Measurements from ENCODE around the gene SFXN3.

SFXN3 gene, protein sequence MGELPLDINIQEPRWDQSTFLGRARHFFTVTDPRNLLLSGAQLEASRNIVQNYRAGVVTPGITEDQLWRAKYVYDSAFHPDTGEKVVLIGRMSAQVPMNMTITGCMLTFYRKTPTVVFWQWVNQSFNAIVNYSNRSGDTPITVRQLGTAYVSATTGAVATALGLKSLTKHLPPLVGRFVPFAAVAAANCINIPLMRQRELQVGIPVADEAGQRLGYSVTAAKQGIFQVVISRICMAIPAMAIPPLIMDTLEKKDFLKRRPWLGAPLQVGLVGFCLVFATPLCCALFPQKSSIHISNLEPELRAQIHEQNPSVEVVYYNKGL

DNA sequence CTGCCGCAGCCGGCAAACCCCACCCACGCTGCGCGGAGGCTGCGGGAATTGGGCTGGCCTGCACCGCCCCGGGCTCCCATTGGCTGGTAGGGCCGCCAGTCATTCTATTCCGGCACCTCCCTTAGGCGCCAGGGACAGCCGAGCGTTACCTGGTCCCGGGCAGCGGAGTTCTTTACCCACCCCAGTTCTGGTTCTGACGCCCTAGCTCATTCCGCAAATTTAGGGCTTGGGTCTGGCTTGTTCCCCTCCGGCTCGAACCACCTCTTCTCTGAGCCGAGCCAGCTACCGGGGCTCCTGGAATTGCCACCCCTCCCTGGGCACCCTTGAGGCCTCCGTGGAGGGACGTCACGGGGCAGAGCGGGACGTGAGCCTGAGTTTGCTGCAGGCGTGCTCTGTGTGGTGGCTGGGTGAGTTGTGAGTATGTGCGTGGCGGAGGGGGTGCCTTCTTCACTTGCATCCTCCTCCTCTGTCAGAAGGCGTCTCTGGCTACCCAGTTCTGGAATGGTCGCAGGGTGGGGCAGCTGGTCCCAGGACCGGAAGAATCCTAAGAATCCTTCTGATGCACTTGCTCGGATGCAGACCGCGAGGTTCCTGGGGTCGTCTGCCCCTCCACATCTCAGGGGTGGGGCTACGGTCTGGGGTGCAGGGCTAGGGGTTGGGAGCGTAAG, at the start of gene SFXN3, which contains the start of gene PDZD7:
SFXN3 (plus strand) TSS at position 107 of the 668 bp plus-strand sequence. CDS start 3,461 bp downstream, outside the sequence.
PDZD7 (minus strand) TSS at position 2 of the 668 bp plus-strand sequence. CDS start 910 bp downstream, outside the sequence.
- Histone ChIP-seq H3K4me3 (ENCODE audit: severe bottlenecking) (peak within 1 kb of the TSS; percentile 48), H3K36me3 (ENCODE audit: low read depth) (peaks cover 16% of the 10 kb centered on the region), H3K9me3 (ENCODE audit: severe bottlenecking) (no peaks in the 10 kb centered on the region), H3K27ac (ENCODE audit: poor library complexity, severe bottlenecking) (peak within 1 kb of the TSS; percentile 84), H3K27me3 (ENCODE audit: insufficient read depth, poor library complexity, severe bottlenecking) (no peaks in the 10 kb centered on the region), H3K4me1 (ENCODE audit: insufficient read depth, poor library complexity, severe bottlenecking) (no peaks in the 10 kb centered on the region)
- DNase-seq (ENCODE audit: low spot score) (peak; percentile 93), ATAC-seq (ENCODE audit: low read depth) (peak; percentile 83)
- TF ChIP-seq, protein P1, sequence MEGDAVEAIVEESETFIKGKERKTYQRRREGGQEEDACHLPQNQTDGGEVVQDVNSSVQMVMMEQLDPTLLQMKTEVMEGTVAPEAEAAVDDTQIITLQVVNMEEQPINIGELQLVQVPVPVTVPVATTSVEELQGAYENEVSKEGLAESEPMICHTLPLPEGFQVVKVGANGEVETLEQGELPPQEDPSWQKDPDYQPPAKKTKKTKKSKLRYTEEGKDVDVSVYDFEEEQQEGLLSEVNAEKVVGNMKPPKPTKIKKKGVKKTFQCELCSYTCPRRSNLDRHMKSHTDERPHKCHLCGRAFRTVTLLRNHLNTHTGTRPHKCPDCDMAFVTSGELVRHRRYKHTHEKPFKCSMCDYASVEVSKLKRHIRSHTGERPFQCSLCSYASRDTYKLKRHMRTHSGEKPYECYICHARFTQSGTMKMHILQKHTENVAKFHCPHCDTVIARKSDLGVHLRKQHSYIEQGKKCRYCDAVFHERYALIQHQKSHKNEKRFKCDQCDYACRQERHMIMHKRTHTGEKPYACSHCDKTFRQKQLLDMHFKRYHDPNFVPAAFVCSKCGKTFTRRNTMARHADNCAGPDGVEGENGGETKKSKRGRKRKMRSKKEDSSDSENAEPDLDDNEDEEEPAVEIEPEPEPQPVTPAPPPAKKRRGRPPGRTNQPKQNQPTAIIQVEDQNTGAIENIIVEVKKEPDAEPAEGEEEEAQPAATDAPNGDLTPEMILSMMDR (IDR thresholded peaks at IDR 0.05; ENCODE audit: poor library complexity, severe bottlenecking), result no peak

DNA sequence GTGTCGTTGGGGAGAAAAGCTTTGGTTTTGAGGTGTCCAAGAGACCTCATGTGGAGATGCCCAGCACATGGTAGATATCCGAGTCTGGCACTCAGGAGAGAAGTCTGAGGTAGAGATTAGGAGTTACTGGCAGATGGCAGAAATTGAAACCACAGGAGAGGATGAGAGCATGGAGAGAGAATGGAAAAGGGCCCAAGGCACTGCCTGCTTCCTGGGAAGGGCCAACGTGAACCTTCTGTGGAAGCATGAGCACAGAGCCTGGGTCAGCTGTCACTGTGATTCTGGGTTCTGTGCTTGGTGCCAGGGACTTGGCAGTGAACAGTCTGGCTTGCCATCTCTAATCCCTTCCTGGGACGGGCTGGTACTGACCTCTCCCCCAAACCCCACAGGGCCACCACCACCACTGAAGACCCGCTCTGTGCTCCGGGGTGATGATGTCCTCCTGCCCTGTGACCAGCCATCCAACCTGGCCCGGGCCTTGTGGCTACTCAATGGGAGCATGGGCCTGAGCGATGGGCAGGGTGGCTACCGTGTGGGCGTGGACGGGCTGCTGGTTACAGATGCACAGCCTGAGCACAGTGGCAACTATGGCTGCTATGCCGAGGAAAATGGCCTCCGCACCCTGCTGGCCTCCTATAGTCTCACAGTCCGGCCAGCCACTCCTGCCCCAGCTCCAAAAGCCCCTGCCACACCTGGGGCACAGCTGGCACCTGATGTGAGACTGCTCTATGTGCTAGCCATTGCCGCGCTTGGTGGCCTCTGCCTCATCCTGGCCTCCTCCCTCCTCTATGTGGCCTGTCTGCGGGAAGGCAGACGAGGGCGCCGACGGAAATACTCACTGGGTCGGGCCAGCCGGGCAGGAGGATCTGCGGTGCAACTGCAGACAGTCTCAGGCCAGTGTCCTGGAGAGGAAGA, 47.9 kb upstream of the SFXN3 start:
- Histone ChIP-seq H3K27ac (ENCODE audit: poor library complexity, severe bottlenecking) (no peak overlapping the region), H3K4me1 (ENCODE audit: insufficient read depth, poor library complexity, severe bottlenecking) (peaks cover 7% of the 10 kb centered on the region), H3K9me3 (ENCODE audit: severe bottlenecking) (no peaks in the 10 kb centered on the region), H3K27me3 (ENCODE audit: insufficient read depth, poor library complexity, severe bottlenecking) (no peaks in the 10 kb centered on the region), H3K4me3 (ENCODE audit: severe bottlenecking) (no peak overlapping the region), H3K36me3 (ENCODE audit: low read depth) (peaks cover 13% of the 10 kb centered on the region)
- ATAC-seq (ENCODE audit: low read depth) (no peak), DNase-seq (ENCODE audit: low spot score) (no peak)
- TF ChIP-seq, protein P1 (IDR thresholded peaks at IDR 0.05; ENCODE audit: poor library complexity, severe bottlenecking), result no peak

DNA sequence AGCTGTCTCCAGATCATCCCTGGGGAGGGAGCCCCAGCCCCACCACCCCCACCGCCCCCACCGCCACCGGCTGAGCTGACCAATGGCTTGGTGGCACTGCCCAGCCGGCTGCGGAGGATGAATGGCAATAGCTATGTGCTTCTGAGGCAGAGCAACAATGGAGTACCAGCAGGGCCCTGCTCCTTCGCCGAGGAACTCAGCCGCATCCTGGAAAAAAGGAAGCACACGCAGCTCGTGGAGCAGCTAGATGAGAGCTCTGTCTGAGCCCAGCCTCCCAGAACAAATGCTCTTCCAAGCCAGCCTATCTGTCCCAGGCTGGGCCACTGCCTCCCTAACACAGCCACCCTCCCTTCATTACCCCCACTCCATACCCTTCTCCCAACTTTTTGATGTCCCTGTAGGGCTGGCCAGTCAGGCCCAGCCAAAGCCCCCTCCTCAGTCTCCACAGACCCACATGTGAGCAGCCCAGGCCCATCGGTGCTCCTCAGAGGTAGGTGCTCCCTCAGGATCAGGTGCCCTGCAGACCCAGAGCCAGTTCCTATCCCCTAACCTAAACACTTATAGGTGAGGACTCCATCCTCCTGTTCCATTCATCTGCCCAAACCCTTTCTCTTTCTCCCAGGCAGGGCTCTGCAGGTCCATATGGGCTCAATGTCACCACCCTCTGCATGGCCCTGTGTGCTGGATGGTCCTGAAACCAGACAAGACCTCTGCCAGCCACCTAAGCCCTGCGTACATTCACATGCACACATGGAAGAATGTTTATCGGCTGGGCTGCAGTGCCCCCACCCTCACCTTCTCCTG, 47.0 kb upstream of the SFXN3 start:
- no peak overlapping the region for H3K4me3 ChIP-seq (ENCODE audit: severe bottlenecking)
- H3K4me1 ChIP-seq (ENCODE audit: insufficient read depth, poor library complexity, severe bottlenecking), result peaks cover 7% of the 10 kb centered on the region
- H3K27me3 ChIP-seq (ENCODE audit: insufficient read depth, poor library complexity, severe bottlenecking), result no peaks in the 10 kb centered on the region
- H3K36me3 ChIP-seq (ENCODE audit: low read depth), result peaks cover 20% of the 10 kb centered on the region
- TF ChIP-seq, protein P1 (IDR thresholded peaks at IDR 0.05; ENCODE audit: poor library complexity, severe bottlenecking), result no peak
- ATAC-seq (ENCODE audit: low read depth), result no peak
- no peaks in the 10 kb centered on the region for H3K9me3 ChIP-seq (ENCODE audit: severe bottlenecking)
- no peak for DNase-seq (ENCODE audit: low spot score)
- no peak overlapping the region for H3K27ac ChIP-seq (ENCODE audit: poor library complexity, severe bottlenecking)

DNA sequence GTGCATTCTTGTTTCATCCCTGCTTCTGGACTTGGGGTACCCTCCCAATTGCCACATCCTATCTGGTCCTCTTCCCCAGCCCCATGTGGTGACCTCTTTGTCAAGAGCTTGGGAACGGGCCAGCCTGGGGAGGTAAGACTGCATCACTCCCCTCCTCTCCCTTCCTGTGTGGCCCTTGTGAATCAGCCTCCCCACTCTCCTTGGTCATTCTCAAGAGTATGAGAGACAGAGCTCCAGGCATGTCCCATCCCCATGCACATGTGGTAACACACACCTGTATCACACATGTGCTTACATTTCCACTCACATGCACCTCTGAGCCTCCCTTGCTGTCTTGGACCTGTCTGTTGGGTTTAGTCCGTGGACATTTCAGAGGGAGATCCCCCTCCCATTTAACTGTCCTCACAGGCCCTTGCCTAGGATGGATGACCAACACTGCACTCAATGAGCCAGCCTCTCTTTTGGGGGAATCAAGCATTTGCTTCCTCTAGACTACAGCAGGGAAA, 46.3 kb upstream of the SFXN3 start:
- H3K4me3 ChIP-seq (ENCODE audit: severe bottlenecking), result no peak overlapping the region
- ATAC-seq (ENCODE audit: low read depth) (no peak), DNase-seq (ENCODE audit: low spot score) (no peak)
- peaks cover 7% of the 10 kb centered on the region for H3K4me1 ChIP-seq (ENCODE audit: insufficient read depth, poor library complexity, severe bottlenecking)
- H3K27me3 ChIP-seq (ENCODE audit: insufficient read depth, poor library complexity, severe bottlenecking), result no peaks in the 10 kb centered on the region
- H3K9me3 ChIP-seq (ENCODE audit: severe bottlenecking), result no peaks in the 10 kb centered on the region
- TF ChIP-seq, protein P1 (IDR thresholded peaks at IDR 0.05; ENCODE audit: poor library complexity, severe bottlenecking), result no peak
- peaks cover 26% of the 10 kb centered on the region for H3K36me3 ChIP-seq (ENCODE audit: low read depth)
- no peak overlapping the region for H3K27ac ChIP-seq (ENCODE audit: poor library complexity, severe bottlenecking)

All from RWPE2 (cell line).